Esophagus (tissue), 2 donors: ENCODE measurements around the gene RASA3. TPM values are rescaled to one million over a fixed set of nuclear protein-coding genes. Genes with fewer than 3 reads are reported as not detected.
A peak's percentile ranks its signal among the peaks of the same experiment; 100 is the strongest.
"Not testable (repeated sequence)": the region's sequence is repeated elsewhere in the genome, so short reads cannot be mapped to it uniquely, and the experiment has no call there.

Source experiments
- H3K27ac ChIP-seq, 2 donors: one replicate each; pipeline ENCODE4 v1.5.1; 2013; ENCODE audit warnings: low read depth in 2 of 2, mild to moderate bottlenecking in 2 of 2, inconsistent platforms in 1 of 2, low read length in 1 of 2, moderate library complexity in 1 of 2
- H3K27me3 ChIP-seq, 2 donors: one replicate each; pipeline ENCODE4 v1.6.1; 2013; ENCODE audit warnings: low read length in 2 of 2, control low read depth in 1 of 2, mild to moderate bottlenecking in 1 of 2; ENCODE audit not compliant: insufficient read depth in 2 of 2, control insufficient read depth in 1 of 2
- H3K36me3 ChIP-seq, 2 donors: one replicate each; pipeline ENCODE4 v1.6.1; 2013; ENCODE audit warnings: low read length in 1 of 2; ENCODE audit not compliant: control insufficient read depth in 2 of 2, insufficient read depth in 2 of 2
- H3K4me1 ChIP-seq, 2 donors: one replicate each; pipeline ENCODE4 v1.6.1; 2013; ENCODE audit warnings: low read length in 1 of 2; ENCODE audit not compliant: control insufficient read depth in 2 of 2, insufficient read depth in 2 of 2
- H3K4me3 ChIP-seq, 2 donors: one replicate each; pipeline ENCODE4 v1.5.1; 2013; ENCODE audit warnings: low read length in 2 of 2, mild to moderate bottlenecking in 2 of 2, low read depth in 1 of 2, moderate library complexity in 1 of 2
- H3K9me3 ChIP-seq, 2 donors: one replicate each; pipeline ENCODE4 v1.6.1; 2013; ENCODE audit warnings: mild to moderate bottlenecking in 2 of 2, low read depth in 1 of 2, low read length in 1 of 2, moderate library complexity in 1 of 2; ENCODE audit not compliant: control insufficient read depth in 2 of 2, insufficient read depth in 1 of 2
- WGBS, 2 donors: extraction: QIAGEN DNeasy Blood & Tissue Kit; methylation state at CpG; one replicate each; pipeline ENCODE4 v1.1.7; 2013; 5-methylcytosine and 5-hydroxymethylcytosine counted together
- polyA plus RNA-seq, 2 donors: library from polyadenylated mRNA; stranded (reverse); fragments of 200-250 nt; gene quantifications; one replicate each; pipeline ENCODE4 v1.2.3, GENCODE V29; 2013
- donor health status: healthy with polysubstance abuse.
- donor health status: Bipolar disorder and iron deficiency.

Gene RASA3
- polyA plus RNA-seq, 2 donors, result 1.5 to 1.8 TPM

GRCh38 chr13:114105521-114106225, 26.8 kb downstream of the RASA3 start:
- Histone ChIP-seq H3K27ac (no peak overlapping the region), H3K36me3 (peaks cover 0 to 2% of the 10 kb centered on the region in 2 donors), H3K9me3 (no peaks in the 10 kb centered on the region), H3K4me1 (peaks cover 3 to 6% of the 10 kb centered on the region in 2 donors), H3K27me3 (no peaks in the 10 kb centered on the region), H3K4me3 (no peak overlapping the region)
- 81 to 84% methylated on average over 30 of the region's 30 CpGs for WGBS, 2 donors

GRCh38 chr13:114104655-114105520, 27.5 kb downstream of the RASA3 start:
- no peak overlapping the region for H3K27ac ChIP-seq
- no peak overlapping the region for H3K4me3 ChIP-seq
- no peaks in the 10 kb centered on the region for H3K9me3 ChIP-seq
- 79 to 81% methylated on average over 23 to 24 of the region's 24 CpGs for WGBS, 2 donors
- no peaks in the 10 kb centered on the region for H3K27me3 ChIP-seq
- peaks cover 3 to 4% of the 10 kb centered on the region in 2 donors for H3K4me1 ChIP-seq
- H3K36me3 ChIP-seq, result peaks cover 0 to 2% of the 10 kb centered on the region in 2 donors

- H3K4me1 ChIP-seq, result peaks cover 3 to 4% of the 10 kb centered on the region in 2 donors
- H3K27ac ChIP-seq, result no peak overlapping the region
- no peak overlapping the region for H3K4me3 ChIP-seq
- WGBS, 2 donors, result 94% methylated on average over 44 to 62 of the region's 62 CpGs
- H3K27me3 ChIP-seq, result no peaks in the 10 kb centered on the region
- H3K9me3 ChIP-seq, result no peaks in the 10 kb centered on the region
- H3K36me3 ChIP-seq, result peaks cover 0 to under 1% of the 10 kb centered on the region in 2 donors
These were observed 28.4 kb downstream of the RASA3 start for GRCh38 chr13:114103801-114104654.

- not testable (repeated sequence) for H3K9me3 ChIP-seq, H3K27me3 ChIP-seq, H3K36me3 ChIP-seq, H3K4me1 ChIP-seq, H3K4me3 ChIP-seq, H3K27ac ChIP-seq
- 98 to 99% methylated on average over 11 to 16 of the region's 20 CpGs for WGBS, 2 donors
These were observed 29.2 kb downstream of the RASA3 start for GRCh38 chr13:114103289-114103621.

- 92% methylated on average over 29 of the region's 29 CpGs for WGBS, 2 donors
- Histone ChIP-seq H3K27ac (no peak overlapping the region), H3K4me1 (peaks cover 3 to 4% of the 10 kb centered on the region in 2 donors), H3K36me3 (no peaks in the 10 kb centered on the region), H3K4me3 (no peak overlapping the region), H3K9me3 (no peaks in the 10 kb centered on the region), H3K27me3 (no peaks in the 10 kb centered on the region)
These were observed 29.7 kb downstream of the RASA3 start for GRCh38 chr13:114102521-114103288.

GRCh38 chr13:114102131-114102520, 30.3 kb downstream of the RASA3 start:
- peaks cover 2 to 3% of the 10 kb centered on the region in 2 donors for H3K4me1 ChIP-seq
- H3K9me3 ChIP-seq, result no peaks in the 10 kb centered on the region
- no peak overlapping the region for H3K27ac ChIP-seq
- no peaks in the 10 kb centered on the region for H3K36me3 ChIP-seq
- no peak overlapping the region for H3K4me3 ChIP-seq
- H3K27me3 ChIP-seq, result no peaks in the 10 kb centered on the region
- 89 to 90% methylated on average over 18 of the region's 18 CpGs for WGBS, 2 donors

- peak overlapping the region in 1 of 2 donors; percentile 35 for H3K27ac ChIP-seq
- no peak overlapping the region for H3K4me3 ChIP-seq
- no peaks in the 10 kb centered on the region for H3K27me3 ChIP-seq
- H3K36me3 ChIP-seq, result no peaks in the 10 kb centered on the region
- 57 to 61% methylated on average over 27 of the region's 27 CpGs for WGBS, 2 donors
- no peaks in the 10 kb centered on the region for H3K9me3 ChIP-seq
- H3K4me1 ChIP-seq, result peaks cover 3 to 4% of the 10 kb centered on the region in 2 donors
These were observed 30.9 kb downstream of the RASA3 start for GRCh38 chr13:114101358-114102130.

- H3K9me3 ChIP-seq, result no peaks in the 10 kb centered on the region
- H3K4me1 ChIP-seq, result peaks cover 4 to 6% of the 10 kb centered on the region in 2 donors
- WGBS, 2 donors, result 65 to 74% methylated on average over 29 of the region's 29 CpGs
- peak overlapping the region in 1 of 2 donors; percentile 35 for H3K27ac ChIP-seq
- no peaks in the 10 kb centered on the region for H3K27me3 ChIP-seq
- H3K4me3 ChIP-seq, result no peak overlapping the region
- H3K36me3 ChIP-seq, result no peaks in the 10 kb centered on the region
These were observed 31.7 kb downstream of the RASA3 start for GRCh38 chr13:114100446-114101357.
